Keratinocyte (primary cell): ENCODE data around the gene ZNF594.
"Not testable (repeated sequence)": the region's sequence is repeated elsewhere in the genome, so short reads cannot be mapped to it uniquely, and the experiment has no call there.

Experiments used
- CTCF ChIP-seq, 3 experiments: IDR thresholded peaks in 1 of 3; conservative IDR thresholded peaks in 1 of 3; optimal IDR thresholded peaks in 1 of 3; 2 replicates in 2 of 3; 3 replicates in 1 of 3; pipeline versions ENCODE3 to v1.5.1; 2011; ENCODE audit warnings: low read length in 3 of 3, mild to moderate bottlenecking in 3 of 3, moderate library complexity in 2 of 3, control low read depth in 1 of 3, inconsistent platforms in 1 of 3; ENCODE audit not compliant: insufficient read depth in 2 of 3; ENCODE audit errors: extremely low read depth in 1 of 3
- EZH2 ChIP-seq: IDR thresholded peaks from one replicate; pipeline ENCODE4 v1.6.1; 2012; ENCODE audit warnings: inconsistent platforms, mild to moderate bottlenecking, low read length, moderate library complexity

GRCh38 chr17:5136580-5137412, 54.9 kb downstream of the ZNF594 start:
- not testable (repeated sequence) for TF ChIP-seq CTCF (optimal IDR thresholded peaks at IDR 0.05 in 1 of 3, IDR thresholded peaks at IDR 0.05 in 1 of 3, conservative IDR thresholded peaks at IDR 0.05 in 1 of 3; ENCODE audit: extremely low read depth in 1 of 3, insufficient read depth in 2 of 3, low read length in 3 of 3); EZH2
